GM12873 (cell line): ENCODE results near the gene UGGT1.

Experiments
- TF ChIP-seq, protein P1 (sequence below): IDR thresholded peaks from 2 replicates; pipeline ENCODE4 v1.5.1; 2012; ENCODE audit warnings: low read depth, mild to moderate bottlenecking, moderate library complexity, low read length, control low read depth; ENCODE audit not compliant: insufficient read depth; ENCODE audit errors: missing control alignments

The UGGT1 gene

GRCh38 chr2:128196026-128196425, 105.0 kb downstream of the UGGT1 start:
- TF ChIP-seq, protein P1, sequence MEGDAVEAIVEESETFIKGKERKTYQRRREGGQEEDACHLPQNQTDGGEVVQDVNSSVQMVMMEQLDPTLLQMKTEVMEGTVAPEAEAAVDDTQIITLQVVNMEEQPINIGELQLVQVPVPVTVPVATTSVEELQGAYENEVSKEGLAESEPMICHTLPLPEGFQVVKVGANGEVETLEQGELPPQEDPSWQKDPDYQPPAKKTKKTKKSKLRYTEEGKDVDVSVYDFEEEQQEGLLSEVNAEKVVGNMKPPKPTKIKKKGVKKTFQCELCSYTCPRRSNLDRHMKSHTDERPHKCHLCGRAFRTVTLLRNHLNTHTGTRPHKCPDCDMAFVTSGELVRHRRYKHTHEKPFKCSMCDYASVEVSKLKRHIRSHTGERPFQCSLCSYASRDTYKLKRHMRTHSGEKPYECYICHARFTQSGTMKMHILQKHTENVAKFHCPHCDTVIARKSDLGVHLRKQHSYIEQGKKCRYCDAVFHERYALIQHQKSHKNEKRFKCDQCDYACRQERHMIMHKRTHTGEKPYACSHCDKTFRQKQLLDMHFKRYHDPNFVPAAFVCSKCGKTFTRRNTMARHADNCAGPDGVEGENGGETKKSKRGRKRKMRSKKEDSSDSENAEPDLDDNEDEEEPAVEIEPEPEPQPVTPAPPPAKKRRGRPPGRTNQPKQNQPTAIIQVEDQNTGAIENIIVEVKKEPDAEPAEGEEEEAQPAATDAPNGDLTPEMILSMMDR, result no peak

- TF ChIP-seq, protein P1, result no peak
These were observed 105.5 kb downstream of the UGGT1 start for GRCh38 chr2:128196471-128196931.

GRCh38 chr2:128197059-128197458, 106.1 kb downstream of the UGGT1 start:
- TF ChIP-seq, protein P1, result no peak

DNA sequence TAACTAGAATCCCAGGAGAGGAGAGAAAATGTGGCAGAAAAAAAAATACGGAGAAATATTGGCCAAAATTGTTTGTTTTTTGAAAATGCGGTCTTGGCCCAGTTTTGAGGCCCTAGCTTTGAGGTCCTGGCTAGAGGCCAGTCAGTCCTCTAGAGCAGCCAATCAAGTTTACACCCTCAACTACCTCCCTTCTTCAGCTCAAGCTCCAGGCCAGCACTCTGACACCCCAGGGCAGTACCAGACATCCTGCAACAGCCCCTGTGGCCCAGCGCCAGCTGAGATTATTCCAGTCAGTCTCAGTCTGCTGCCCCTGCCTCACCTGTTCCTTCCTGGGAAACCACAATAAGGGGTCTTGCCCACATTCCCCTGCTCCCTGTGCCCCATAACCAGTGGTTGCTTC, 107.7 kb downstream of the UGGT1 start:
- TF ChIP-seq, protein P1, result no peak

DNA sequence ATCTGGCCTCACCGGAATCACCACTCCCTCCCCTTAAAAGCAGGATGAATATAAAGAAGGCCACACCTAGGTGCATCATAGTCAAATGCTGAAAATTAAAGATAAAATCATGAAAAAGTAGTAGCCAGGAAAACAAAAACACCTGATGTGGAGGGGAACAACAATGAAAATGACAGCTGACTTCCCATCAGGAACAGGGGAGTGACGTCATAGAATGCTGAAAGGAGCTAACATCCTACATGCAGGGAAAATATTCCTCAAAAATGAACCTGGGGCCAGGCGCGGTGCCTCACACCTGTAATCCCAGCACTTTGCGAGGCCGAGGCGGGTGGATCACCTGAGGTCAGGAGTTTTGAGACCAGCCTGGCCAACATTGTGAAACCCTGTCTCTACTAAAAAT, 108.1 kb downstream of the UGGT1 start:
- TF ChIP-seq, protein P1, result no peak

DNA sequence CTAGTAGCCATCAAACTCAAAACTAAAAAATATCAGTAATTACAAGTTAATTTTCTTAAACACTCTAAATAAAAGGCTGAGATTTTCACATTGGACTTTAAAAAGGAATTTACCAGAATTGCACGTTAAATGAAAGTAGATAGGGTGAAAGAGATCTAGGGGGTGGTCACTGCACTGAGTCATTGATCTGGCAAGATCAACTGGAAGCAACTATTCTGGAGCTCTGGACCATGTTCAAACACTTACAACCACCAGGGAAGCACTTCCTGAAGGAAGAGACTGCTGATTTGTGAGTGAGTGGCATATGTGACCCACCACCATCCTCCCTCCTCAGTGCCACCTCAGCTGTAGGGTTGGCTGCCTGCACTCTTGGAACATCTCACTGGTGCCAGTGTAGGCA, 111.8 kb downstream of the UGGT1 start:
- TF ChIP-seq, protein P1, result no peak

- TF ChIP-seq, protein P1, result no peak
These were observed 115.2 kb downstream of the UGGT1 start for GRCh38 chr2:128206245-128206644.
